Karpas-422 (cell line): ENCODE measurements around the gene SBF1. TPM values are rescaled to one million over a fixed set of nuclear protein-coding genes. Genes with fewer than 3 reads are reported as not detected.
"Not testable (repeated sequence)": the region's sequence is repeated elsewhere in the genome, so short reads cannot be mapped to it uniquely, and the experiment has no call there.

Source experiments
- DNase-seq: peaks from one replicate; pipeline ENCODE4 v3.0.0-alpha.2; 2015
- H2AFZ ChIP-seq: fragments of 200-600 bp; sonication (generic); 2 replicates; pipeline ENCODE4 v1.6.1; 2014; ENCODE audit warnings: antibody characterized with exemption, low read length, mixed read lengths
- H3K27ac ChIP-seq: fragments of 200-600 bp; sonication (generic); 2 replicates; pipeline ENCODE4 v1.5.1; 2014; ENCODE audit warnings: mild to moderate bottlenecking, low read length, moderate library complexity
- H3K27me3 ChIP-seq: fragments of 200-600 bp; sonication (generic); 2 replicates; pipeline ENCODE4 v1.6.1; 2014; ENCODE audit warnings: low read length, mixed read lengths
- H3K36me3 ChIP-seq: fragments of 200-600 bp; sonication (generic); 2 replicates; pipeline ENCODE4 v1.6.1; 2014; ENCODE audit warnings: low read length, mixed read lengths; ENCODE audit not compliant: insufficient read depth
- H3K4me1 ChIP-seq: fragments of 200-600 bp; sonication (generic); 2 replicates; pipeline ENCODE4 v1.6.1; 2014; ENCODE audit warnings: mild to moderate bottlenecking, low read length, mixed read lengths
- H3K4me2 ChIP-seq: fragments of 200-600 bp; sonication (generic); 2 replicates; pipeline ENCODE4 v1.6.1; 2014; ENCODE audit warnings: low read length, low read depth, mild to moderate bottlenecking; ENCODE audit not compliant: poor library complexity, severe bottlenecking
- H3K4me3 ChIP-seq: fragments of 200-600 bp; sonication (generic); 2 replicates; pipeline ENCODE4 v1.5.1; 2014; ENCODE audit warnings: mild to moderate bottlenecking, antibody characterized with exemption, low read length, mixed read lengths
- H3K79me2 ChIP-seq: fragments of 200-600 bp; sonication (generic); 2 replicates; pipeline ENCODE4 v1.6.1; 2014; ENCODE audit warnings: mild to moderate bottlenecking, low read length, mixed read lengths
- H3K9ac ChIP-seq: fragments of 200-600 bp; sonication (generic); 2 replicates; pipeline ENCODE4 v1.6.0; 2014; ENCODE audit warnings: low read length
- H3K9me2 ChIP-seq: fragments of 200-600 bp; sonication (generic), shearing (Covaris generic); replicated peaks from 2 replicates; pipeline ENCODE4 v1.6.0; 2014; ENCODE audit warnings: mild to moderate bottlenecking, low read length, moderate library complexity; ENCODE audit not compliant: insufficient read depth
- H3K9me3 ChIP-seq: fragments of 300-700, 200-600 bp; sonication (generic); 2 replicates; pipeline ENCODE4 v1.6.1; 2014; ENCODE audit warnings: low read length, mixed read lengths
- H4K20me1 ChIP-seq: fragments of 200-600 bp; sonication (generic); 2 replicates; pipeline ENCODE4 v1.6.1; 2014; ENCODE audit warnings: mild to moderate bottlenecking, antibody characterized with exemption, low read length, low read depth; ENCODE audit not compliant: insufficient read depth
- total RNA-seq: library from RNA; depleted of rRNA; stranded (reverse); fragments of >200 nt; shearing (Covaris generic); gene quantifications from 2 replicates; pipeline ENCODE4 v1.2.3, GENCODE V29; 2014; ENCODE audit warnings: low replicate concordance

The SBF1 gene
- total RNA-seq, 1 experiment from 2014 or later, result 33.5 TPM

DNA sequence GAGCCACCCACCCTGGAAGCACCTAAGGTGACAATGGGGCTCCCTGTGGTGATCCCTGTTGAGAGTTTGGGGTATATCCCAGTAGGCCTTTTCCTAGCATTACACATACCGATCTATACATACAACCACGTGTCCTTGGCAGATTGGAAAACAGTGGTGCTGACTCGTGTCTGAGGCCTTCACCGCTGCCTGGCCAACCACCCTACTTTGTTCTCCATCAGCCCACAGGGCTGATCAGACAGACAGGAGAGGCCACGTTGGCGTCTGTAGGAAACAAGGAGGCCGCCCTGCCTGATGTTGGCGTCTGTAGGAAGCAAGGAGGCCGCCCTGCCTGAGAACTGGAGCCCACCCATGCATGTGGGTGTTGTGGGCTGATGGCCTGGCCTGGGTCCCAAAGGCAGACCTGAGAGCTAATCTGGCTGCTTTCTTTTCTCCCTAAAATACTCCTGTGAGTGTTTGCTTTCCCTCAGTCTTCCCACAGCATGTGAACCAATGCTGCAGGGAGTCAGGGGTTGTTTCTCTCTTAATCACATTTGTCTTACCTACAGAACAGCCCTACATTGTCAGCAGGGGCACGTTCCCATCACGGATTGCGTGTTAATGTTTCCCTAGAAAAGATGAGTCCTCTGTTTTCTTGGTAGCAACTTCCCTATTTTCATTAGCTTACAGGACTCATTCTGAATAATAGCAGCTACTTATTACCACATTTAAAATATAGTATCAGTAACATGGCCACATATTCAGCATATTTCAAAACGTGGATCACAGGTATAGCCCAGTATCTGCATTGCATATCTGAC lies 57.2 kb downstream of the SBF1 start:
- DNase-seq, result no peak
- Histone ChIP-seq H3K4me3 (no peak overlapping the region), H3K79me2 (no peaks in the 10 kb centered on the region), H3K9me2 (no peaks in the 10 kb centered on the region), H4K20me1 (0 out of 2 replicates have a peak, but pooled peaks cover 3% of the 10 kb centered on the region), H3K27me3 (no peaks in the 10 kb centered on the region), H3K9me3 (no peaks in the 10 kb centered on the region), H3K4me2 (no peak overlapping the region), H3K9ac (no peak overlapping the region), H2AFZ (no peak overlapping the region), H3K27ac (no peak overlapping the region), H3K4me1 (no peaks in the 10 kb centered on the region), H3K36me3 (peaks cover 10% of the 10 kb centered on the region; the same call in 1 of the 2 replicates)

GRCh38 chr22:50416996-50417395 lies 57.8 kb downstream of the SBF1 start:
- no peak overlapping the region for H3K27ac ChIP-seq
- H3K27me3 ChIP-seq, result no peaks in the 10 kb centered on the region
- H3K36me3 ChIP-seq, result peaks cover 7% of the 10 kb centered on the region; the same call in 1 of the 2 replicates
- no peaks in the 10 kb centered on the region for H3K4me1 ChIP-seq
- DNase-seq, result no peak
- no peak overlapping the region for H2AFZ ChIP-seq
- H3K9me3 ChIP-seq, result no peaks in the 10 kb centered on the region
- no peak overlapping the region for H3K4me3 ChIP-seq
- no peaks in the 10 kb centered on the region for H3K9me2 ChIP-seq
- H3K79me2 ChIP-seq, result no peaks in the 10 kb centered on the region
- no peak overlapping the region for H3K9ac ChIP-seq
- 0 out of 2 replicates have a peak, but pooled peaks cover 3% of the 10 kb centered on the region for H4K20me1 ChIP-seq
- H3K4me2 ChIP-seq, result no peak overlapping the region

GRCh38 chr22:50415426-50415825 lies 59.4 kb downstream of the SBF1 start:
- no peaks in the 10 kb centered on the region for H3K9me2 ChIP-seq
- H4K20me1 ChIP-seq, result 0 out of 2 replicates have a peak, but pooled peaks cover 3% of the 10 kb centered on the region
- no peaks in the 10 kb centered on the region for H3K4me1 ChIP-seq
- no peak for DNase-seq
- H2AFZ ChIP-seq, result no peak overlapping the region
- no peak overlapping the region for H3K4me2 ChIP-seq
- no peak overlapping the region for H3K27ac ChIP-seq
- no peaks in the 10 kb centered on the region for H3K79me2 ChIP-seq
- H3K27me3 ChIP-seq, result no peaks in the 10 kb centered on the region
- no peak overlapping the region for H3K4me3 ChIP-seq
- H3K9ac ChIP-seq, result no peak overlapping the region
- H3K9me3 ChIP-seq, result no peaks in the 10 kb centered on the region
- peaks cover 4% of the 10 kb centered on the region; the same call in 1 of the 2 replicates for H3K36me3 ChIP-seq

GRCh38 chr22:50414476-50415248 lies 60.2 kb downstream of the SBF1 start:
- Histone ChIP-seq H3K36me3 (peaks cover 4% of the 10 kb centered on the region; the same call in 1 of the 2 replicates), H3K4me3 (no peak overlapping the region), H3K4me2 (no peak overlapping the region), H3K27me3 (no peaks in the 10 kb centered on the region), H3K79me2 (no peaks in the 10 kb centered on the region), H2AFZ (no peak overlapping the region), H4K20me1 (0 out of 2 replicates have a peak, but pooled peaks cover 3% of the 10 kb centered on the region), H3K9me2 (no peaks in the 10 kb centered on the region), H3K9ac (no peak overlapping the region), H3K4me1 (no peaks in the 10 kb centered on the region), H3K9me3 (no peaks in the 10 kb centered on the region), H3K27ac (no peak overlapping the region)
- no peak for DNase-seq

DNA sequence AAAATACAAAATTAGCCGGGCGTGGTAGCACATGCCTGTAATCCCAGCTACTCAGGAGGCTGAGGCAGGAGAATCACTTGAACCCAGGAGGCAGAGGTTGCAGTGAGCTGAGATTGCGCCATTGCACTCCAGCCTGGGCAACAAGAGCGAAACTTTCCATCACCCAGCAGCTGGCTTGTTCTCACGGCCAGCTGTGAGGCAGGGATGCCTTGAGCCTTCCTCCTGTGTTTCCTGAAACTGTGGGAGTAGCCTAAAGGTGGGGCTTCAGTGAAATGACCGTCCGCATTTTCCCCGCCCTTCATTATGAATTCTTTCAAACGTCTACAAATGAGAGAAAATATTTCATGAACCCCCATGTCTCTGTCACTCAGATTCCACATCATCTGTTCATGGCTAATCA lies 65.9 kb downstream of the SBF1 start:
- DNase-seq, H3K4me3 ChIP-seq, H3K9ac ChIP-seq, H3K9me3 ChIP-seq, H3K79me2 ChIP-seq, H3K27ac ChIP-seq, H3K4me2 ChIP-seq, H3K9me2 ChIP-seq, H4K20me1 ChIP-seq, H3K27me3 ChIP-seq, H3K36me3 ChIP-seq, H2AFZ ChIP-seq, H3K4me1 ChIP-seq: not testable (repeated sequence)

GRCh38 chr22:50408311-50408710 lies 66.5 kb downstream of the SBF1 start:
- no peak overlapping the region for H3K4me3 ChIP-seq
- DNase-seq, result no peak
- H3K9ac ChIP-seq, result no peak overlapping the region
- no peaks in the 10 kb centered on the region for H3K9me2 ChIP-seq
- no peaks in the 10 kb centered on the region for H3K4me1 ChIP-seq
- no peaks in the 10 kb centered on the region; the same call in 1 of the 2 replicates for H4K20me1 ChIP-seq
- H3K36me3 ChIP-seq, result no peaks in the 10 kb centered on the region
- H3K27me3 ChIP-seq, result no peaks in the 10 kb centered on the region
- peaks cover 4% of the 10 kb centered on the region for H3K79me2 ChIP-seq
- H3K4me2 ChIP-seq, result no peak overlapping the region
- no peak overlapping the region for H3K27ac ChIP-seq
- no peak overlapping the region for H2AFZ ChIP-seq
- H3K9me3 ChIP-seq, result no peaks in the 10 kb centered on the region

DNA sequence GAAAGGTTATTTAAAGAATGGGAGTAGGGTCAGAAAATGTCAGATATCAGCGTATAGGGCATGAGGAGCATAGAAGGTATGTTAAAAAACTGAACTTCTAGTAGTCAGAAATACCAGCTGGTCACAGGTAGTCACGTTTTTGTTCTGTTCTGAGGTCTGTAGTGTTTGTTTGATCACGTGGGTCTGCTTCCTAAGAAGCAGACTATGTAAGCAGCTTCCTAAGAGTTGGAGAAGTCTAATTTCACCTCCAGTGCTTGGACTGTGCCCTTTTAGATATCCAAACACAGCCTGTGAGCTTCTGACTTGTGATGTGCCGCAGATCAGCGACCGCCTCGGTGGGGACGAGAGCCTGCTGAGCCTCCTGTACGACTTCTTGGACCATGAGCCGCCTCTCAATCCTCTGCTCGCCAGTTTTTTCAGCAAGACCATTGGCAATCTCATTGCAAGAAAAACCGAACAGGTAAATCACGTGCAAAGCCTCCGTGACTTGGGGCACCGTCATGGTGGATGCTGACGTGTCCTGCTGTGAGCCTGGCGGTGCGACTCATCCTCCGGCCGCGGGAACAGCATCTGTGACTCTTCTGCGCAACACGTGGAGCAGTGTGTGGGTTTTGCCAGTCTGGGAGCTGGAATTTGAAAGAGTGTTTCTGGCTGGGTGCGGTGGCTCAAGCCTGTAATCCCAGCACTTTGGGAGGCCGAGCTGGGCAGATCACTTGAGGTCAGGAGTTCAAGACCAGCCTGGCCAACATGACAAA lies 68.2 kb downstream of the SBF1 start:
- Histone ChIP-seq H3K79me2 (peaks cover 9% of the 10 kb centered on the region), H3K27me3 (no peaks in the 10 kb centered on the region), H3K4me2 (no peak overlapping the region), H3K9me2 (no peaks in the 10 kb centered on the region), H3K4me3 (no peak overlapping the region), H4K20me1 (no peaks in the 10 kb centered on the region; the same call in 1 of the 2 replicates), H3K9me3 (no peaks in the 10 kb centered on the region), H2AFZ (no peak overlapping the region), H3K36me3 (no peaks in the 10 kb centered on the region), H3K9ac (no peak overlapping the region), H3K27ac (no peak overlapping the region), H3K4me1 (no peaks in the 10 kb centered on the region)
- DNase-seq, result no peak

- H2AFZ ChIP-seq, result no peak overlapping the region
- H3K4me2 ChIP-seq, result no peak overlapping the region
- no peaks in the 10 kb centered on the region for H3K9me2 ChIP-seq
- no peaks in the 10 kb centered on the region for H3K4me1 ChIP-seq
- no peaks in the 10 kb centered on the region for H3K9me3 ChIP-seq
- no peak overlapping the region for H3K27ac ChIP-seq
- peaks cover 15% of the 10 kb centered on the region for H3K79me2 ChIP-seq
- no peaks in the 10 kb centered on the region for H3K27me3 ChIP-seq
- H3K36me3 ChIP-seq, result no peaks in the 10 kb centered on the region
- no peak for DNase-seq
- H4K20me1 ChIP-seq, result no peaks in the 10 kb centered on the region; the same call in 1 of the 2 replicates
- no peak overlapping the region for H3K9ac ChIP-seq
- no peak overlapping the region for H3K4me3 ChIP-seq
These were observed 71.1 kb downstream of the SBF1 start for GRCh38 chr22:50403701-50404101.
